Kidney (tissue), 14 donors: ENCODE results near the gene SLC35F5. TPM values are rescaled to one million over a fixed set of nuclear protein-coding genes. Genes with fewer than 3 reads are reported as not detected.

Experiments
- DNase-seq, 5 donors: peaks; one replicate each; pipeline ENCODE4 v3.0.0-alpha.2; 2013 to 2020
- FAIRE-seq: peaks from 2 replicates; lab custom pipeline; 2012; peaks lifted over from hg19 to GRCh38; lab: Jason Lieb, UNC
- H3K27ac ChIP-seq, 2 donors: one replicate each; pipeline ENCODE4 v1.7.0; 2013; ENCODE audit warnings: low read depth in 2 of 2, low read length in 2 of 2, inconsistent platforms in 1 of 2
- H3K27me3 ChIP-seq: one replicate; pipeline ENCODE4 v1.7.1; 2013; ENCODE audit warnings: low read length, inconsistent platforms; ENCODE audit not compliant: control insufficient read depth, insufficient read depth
- H3K36me3 ChIP-seq, 3 donors: one replicate each; pipeline versions ENCODE4 v1.7.0 to v1.7.1; 2013; ENCODE audit warnings: low read length in 3 of 3, control low read depth in 1 of 3, inconsistent platforms in 1 of 3; ENCODE audit not compliant: insufficient read depth in 3 of 3, control insufficient read depth in 2 of 3
- H3K4me1 ChIP-seq, 3 donors: one replicate each; pipeline versions ENCODE4 v1.7.0 to v1.7.1; 2013; ENCODE audit warnings: low read length in 3 of 3, inconsistent platforms in 1 of 3, low read depth in 1 of 3; ENCODE audit not compliant: control insufficient read depth in 2 of 3, insufficient read depth in 2 of 3
- H3K4me3 ChIP-seq, 3 donors: one replicate each; pipeline versions ENCODE4 v1.7.0 to v1.8.1; 2013; ENCODE audit warnings: low read length in 3 of 3, control low read depth in 1 of 3, inconsistent platforms in 1 of 3
- H3K9ac ChIP-seq, 3 donors: one replicate each; pipeline versions ENCODE4 v1.7.0 to v1.7.1; 2013; ENCODE audit warnings: low read length in 3 of 3, control low read depth in 1 of 3, inconsistent platforms in 1 of 3
- H3K9me3 ChIP-seq, 3 donors: one replicate each; pipeline versions ENCODE4 v1.7.0 to v1.7.1; 2013; ENCODE audit warnings: low read length in 3 of 3, control low read depth in 1 of 3, inconsistent platforms in 1 of 3; ENCODE audit not compliant: control insufficient read depth in 2 of 3, insufficient read depth in 1 of 3
- intact Hi-C: fragments of 100-400 bp; cut with DNase I; formaldehyde crosslinking; loops from one replicate; pipeline ENCODE4 v1.11.1; 2022
- polyA plus RNA-seq: library from polyadenylated mRNA; stranded (reverse); fragments of 350-450 nt; fragmentation: Illumina TruSeq; extraction: RNeasy Lipid Tissue Mini Kit (QIAGEN cat#74804); gene quantifications from one replicate; pipeline ENCODE4 v1.2.3, GENCODE V29; 2014; ENCODE audit warnings: low read depth, low replicate concordance; ENCODE audit not compliant: insufficient read depth
- total RNA-seq: library from RNA; stranded (reverse); fragmentation: NEBNext Ultra II Directional; extraction: Animal tissue kit (Norgen Biotek cat#: 25700); gene quantifications from one replicate; pipeline ENCODE4 v1.2.1, GENCODE V29; 2021
- TF ChIP-seq, protein P1 (sequence below): IDR thresholded peaks from 3 replicates; pipeline ENCODE4 v1.5.1; 2012; ENCODE audit warnings: mild to moderate bottlenecking, moderate library complexity, borderline replicate concordance; ENCODE audit not compliant: insufficient read depth; ENCODE audit errors: extremely low read depth
- donor health status: control.
- donor health status: control.
- donor health status: control.
- donor health status: control.
- donor health status: control.
- donor health status: DM: yes; HTN: yes; CAD: no.
- donor health status: Normal renal cell carcinoma (clear cell type).

Gene SLC35F5
- total and polyA plus RNA-seq, 2 donors from 2014 or later = 49.9 to 198 TPM

DNA sequence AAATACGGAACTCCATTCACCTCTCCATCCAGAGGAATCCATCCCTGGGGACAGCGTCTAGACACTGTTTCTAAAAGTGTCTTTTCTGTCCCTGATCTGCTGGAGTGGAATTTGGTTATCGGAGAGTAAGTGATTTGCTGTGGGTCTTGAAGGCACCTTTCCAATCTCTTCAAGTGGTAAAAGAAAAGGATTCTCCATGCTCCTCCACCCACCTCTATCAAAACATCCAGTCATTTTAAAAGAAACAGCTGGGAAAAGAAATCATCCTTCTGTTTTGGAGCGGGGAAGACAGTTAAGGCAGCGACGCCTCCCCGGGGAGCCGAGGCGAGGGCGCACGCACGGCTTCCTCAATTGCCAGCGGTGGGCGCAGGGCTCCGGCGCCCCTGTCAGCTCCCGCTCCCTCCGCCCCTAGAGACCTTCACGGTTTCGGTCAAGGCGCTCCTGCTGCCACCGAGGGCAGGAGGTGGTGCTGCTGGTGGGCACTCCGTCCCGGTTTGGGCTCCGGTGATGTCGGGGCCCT is 547 bp downstream of the SLC35F5 start:
- H3K9me3 ChIP-seq = no peaks in the 10 kb centered on the region
- H3K4me1 ChIP-seq = peaks cover 0 to 2% (median 0%) of the 10 kb centered on the region in 3 donors
- H3K27me3 ChIP-seq = no peaks in the 10 kb centered on the region
- DNase-seq (peak in 3 of 5 donors; percentile 17 to 75 (median 69)), FAIRE-seq (no peak)
- peak overlapping the region; percentile 97 to 98 for H3K27ac ChIP-seq
- peaks cover 0 to 2% (median 0%) of the 10 kb centered on the region in 3 donors for H3K36me3 ChIP-seq
- peak overlapping the region; percentile 81 to 95 (median 86) for H3K4me3 ChIP-seq
- intact Hi-C loops = no loop called here
- TF ChIP-seq, protein P1, sequence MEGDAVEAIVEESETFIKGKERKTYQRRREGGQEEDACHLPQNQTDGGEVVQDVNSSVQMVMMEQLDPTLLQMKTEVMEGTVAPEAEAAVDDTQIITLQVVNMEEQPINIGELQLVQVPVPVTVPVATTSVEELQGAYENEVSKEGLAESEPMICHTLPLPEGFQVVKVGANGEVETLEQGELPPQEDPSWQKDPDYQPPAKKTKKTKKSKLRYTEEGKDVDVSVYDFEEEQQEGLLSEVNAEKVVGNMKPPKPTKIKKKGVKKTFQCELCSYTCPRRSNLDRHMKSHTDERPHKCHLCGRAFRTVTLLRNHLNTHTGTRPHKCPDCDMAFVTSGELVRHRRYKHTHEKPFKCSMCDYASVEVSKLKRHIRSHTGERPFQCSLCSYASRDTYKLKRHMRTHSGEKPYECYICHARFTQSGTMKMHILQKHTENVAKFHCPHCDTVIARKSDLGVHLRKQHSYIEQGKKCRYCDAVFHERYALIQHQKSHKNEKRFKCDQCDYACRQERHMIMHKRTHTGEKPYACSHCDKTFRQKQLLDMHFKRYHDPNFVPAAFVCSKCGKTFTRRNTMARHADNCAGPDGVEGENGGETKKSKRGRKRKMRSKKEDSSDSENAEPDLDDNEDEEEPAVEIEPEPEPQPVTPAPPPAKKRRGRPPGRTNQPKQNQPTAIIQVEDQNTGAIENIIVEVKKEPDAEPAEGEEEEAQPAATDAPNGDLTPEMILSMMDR = no peak
- H3K9ac ChIP-seq = peak overlapping the region; percentile 87 to 95 (median 90)

DNA sequence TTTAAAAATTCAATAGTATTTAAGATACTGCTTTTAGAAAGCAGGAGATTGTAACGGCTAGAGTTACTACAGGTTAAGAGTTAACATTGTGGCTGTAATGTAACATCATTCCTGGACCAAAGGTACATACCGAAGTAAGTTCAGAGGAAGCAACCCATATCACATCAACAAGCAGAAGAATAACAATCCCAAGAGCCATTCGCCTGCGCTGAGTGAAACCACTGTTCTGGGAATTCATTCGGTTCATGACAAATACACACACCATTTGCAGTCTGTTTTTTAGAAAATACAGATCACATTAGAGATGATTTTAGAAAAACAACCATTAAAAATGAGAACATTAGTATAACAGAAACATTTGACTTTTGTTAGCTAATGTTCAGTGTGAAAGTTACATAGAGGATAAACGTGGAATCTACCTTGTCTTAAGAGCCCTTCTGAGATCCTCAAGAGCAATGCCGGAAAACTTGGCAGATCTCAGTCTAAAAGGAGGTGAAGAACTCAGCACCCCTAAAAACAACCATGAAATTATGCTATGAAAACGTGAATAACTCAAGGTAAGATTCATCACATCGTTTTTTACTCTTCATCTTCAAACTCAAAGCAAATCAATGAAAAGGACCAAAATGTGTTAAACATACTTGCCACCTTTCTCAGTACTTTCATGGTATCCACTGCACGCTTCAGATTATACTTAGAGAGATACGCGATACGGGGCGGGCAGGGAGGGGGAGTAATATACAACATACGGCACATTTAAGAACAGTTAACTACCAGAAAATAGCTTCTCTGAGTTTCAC is 1.2 kb downstream of the SLC35F5 start:
- peaks cover 0 to 2% (median 0%) of the 10 kb centered on the region in 3 donors for H3K36me3 ChIP-seq
- no peaks in the 10 kb centered on the region for H3K27me3 ChIP-seq
- TF ChIP-seq, protein P1 = no peak
- H3K27ac ChIP-seq = peak overlapping the region; percentile 3 to 98
- FAIRE-seq (peak; percentile 17), DNase-seq (peak in 2 of 5 donors; percentile 50 to 52)
- peak overlapping the region; percentile 81 to 95 (median 86) for H3K4me3 ChIP-seq
- H3K9me3 ChIP-seq = no peaks in the 10 kb centered on the region
- intact Hi-C loops = no loop called here
- peak overlapping the region; percentile 87 to 95 (median 90) for H3K9ac ChIP-seq
- peaks cover 0 to 2% (median 0%) of the 10 kb centered on the region in 3 donors for H3K4me1 ChIP-seq

GRCh38 chr2:113754160-113754559 is 2.3 kb downstream of the SLC35F5 start:
- Histone ChIP-seq H3K27me3 (no peaks in the 10 kb centered on the region), H3K27ac (no peak overlapping the region), H3K9me3 (no peaks in the 10 kb centered on the region), H3K9ac (peak overlapping the region in 1 of 3 donors; percentile 44), H3K36me3 (peaks cover 0 to 3% (median 2%) of the 10 kb centered on the region in 3 donors), H3K4me3 (peak overlapping the region in 1 of 3 donors; percentile 86), H3K4me1 (peaks cover 0 to 2% (median 0%) of the 10 kb centered on the region in 3 donors)
- FAIRE-seq (no peak), DNase-seq (no peak)
- TF ChIP-seq, protein P1 = no peak
- intact Hi-C loops = no loop called here
